B cell (primary cell): ENCODE data around the gene RDH5. TPM values are rescaled to one million over a fixed set of nuclear protein-coding genes. Genes with fewer than 3 reads are reported as not detected.

Experiments used
- ATAC-seq: fragments of 200-7000 bp; cut with Tn5 transposase; one replicate; pipeline ENCODE4 v1.10.0; 2021; ENCODE audit warnings: low read depth, mild to moderate bottlenecking, moderate number of reproducible peaks, moderate library complexity
- CTCF ChIA-PET: fragments of 350-600 bp; sonication (Branson Sonifier 250); formaldehyde crosslinking; loops from one replicate; lab custom pipeline; 2021; ENCODE audit warnings: antibody characterized with exemption, inconsistent platforms; lab: Charles Lee
- POLR2A ChIA-PET: fragments of 350-600 bp; sonication (Branson Sonifier 250); formaldehyde crosslinking; loops from one replicate; lab custom pipeline; 2021; ENCODE audit warnings: antibody characterized with exemption; lab: Charles Lee
- DNase-seq: peaks from one replicate; pipeline ENCODE4 v3.0.0; 2013
- H2AFZ ChIP-seq: 2 replicates; pipeline ENCODE4 v1.6.1; 2012; ENCODE audit warnings: mild to moderate bottlenecking, low read depth, low read length; ENCODE audit not compliant: insufficient read depth, poor library complexity, severe bottlenecking
- H3K27ac ChIP-seq, 2 donors: 1 replicate in 1 of 2; 2 replicates in 1 of 2; pipeline ENCODE4 v1.5.1; 2012 to 2013; ENCODE audit warnings: low read length in 2 of 2, mild to moderate bottlenecking in 2 of 2, moderate library complexity in 1 of 2
- H3K27me3 ChIP-seq, 4 experiments: fragments of 200-600 bp in 1 of 4; sonication (generic) in 1 of 4; replicated peaks in 1 of 4; 1 replicate in 2 of 4; 2 replicates in 2 of 4; pipeline versions ENCODE4 v1.6.1 to v1.7.0; 2013 to 2016; ENCODE audit warnings: low read length in 3 of 4, mild to moderate bottlenecking in 2 of 4, mixed read lengths in 1 of 4, moderate library complexity in 1 of 4; ENCODE audit not compliant: insufficient read depth in 4 of 4, control insufficient read depth in 3 of 4; ENCODE audit errors: control extremely low read depth in 1 of 4
- H3K36me3 ChIP-seq, 2 experiments: replicated peaks in 1 of 2; 1 replicate in 1 of 2; 2 replicates in 1 of 2; pipeline versions ENCODE4 v1.6.1 to v1.7.1; 2013; ENCODE audit warnings: low read length in 1 of 2; ENCODE audit not compliant: insufficient read depth in 2 of 2, control insufficient read depth in 1 of 2; ENCODE audit errors: control extremely low read depth in 1 of 2, extremely low read depth in 1 of 2
- H3K4me1 ChIP-seq, 2 donors: fragments of 200-600 bp in 1 of 2; sonication (generic) in 1 of 2; 1 replicate in 1 of 2; 2 replicates in 1 of 2; pipeline versions ENCODE4 v1.5.1 to v1.6.1; 2013 to 2017; ENCODE audit warnings: low read length in 2 of 2; ENCODE audit not compliant: control insufficient read depth in 2 of 2, insufficient read depth in 2 of 2
- H3K4me2 ChIP-seq: replicated peaks from 2 replicates; pipeline ENCODE3; 2012; ENCODE audit warnings: mild to moderate bottlenecking, low read depth, low read length; ENCODE audit not compliant: poor library complexity, severe bottlenecking
- H3K4me3 ChIP-seq, 5 experiments: fragments of 200-600 bp in 1 of 5; sonication (generic) in 1 of 5; 1 replicate in 3 of 5; 2 replicates in 2 of 5; pipeline versions ENCODE4 v1.5.1 to v1.7.0; 2011 to 2016; ENCODE audit warnings: low read length in 4 of 5, mild to moderate bottlenecking in 4 of 5, low read depth in 2 of 5, control low read depth in 1 of 5, moderate library complexity in 1 of 5; ENCODE audit not compliant: insufficient read depth in 1 of 5; ENCODE audit errors: control extremely low read depth in 1 of 5, extremely low read depth in 1 of 5
- H3K79me2 ChIP-seq: fragments of 200-600 bp; sonication (generic); one replicate; pipeline ENCODE4 v1.6.0; 2016; ENCODE audit warnings: low read length; ENCODE audit not compliant: control insufficient read depth, insufficient read depth
- H3K9ac ChIP-seq: fragments of 200-600 bp; sonication (generic); 2 replicates; pipeline ENCODE4 v1.6.1; 2017; ENCODE audit warnings: mild to moderate bottlenecking, low read length, moderate library complexity
- H3K9me3 ChIP-seq, 3 donors: one replicate each; pipeline versions ENCODE4 v1.6.1 to v1.7.1; 2013; ENCODE audit warnings: low read length in 2 of 3; ENCODE audit not compliant: control insufficient read depth in 2 of 3, insufficient read depth in 1 of 3; ENCODE audit errors: control extremely low read depth in 1 of 3
- H4K20me1 ChIP-seq: 2 replicates; pipeline ENCODE4 v1.6.0; 2012; ENCODE audit warnings: mild to moderate bottlenecking, low read length; ENCODE audit not compliant: insufficient read depth, control insufficient read depth, poor library complexity, severe bottlenecking
- H3K27ac Mint-ChIP-seq: one replicate; pipeline ENCODE4 v1.8.0; 2021; ENCODE audit warnings: mixed read lengths
- H3K27me3 Mint-ChIP-seq: one replicate; pipeline ENCODE4 v1.8.0; 2021; ENCODE audit warnings: mixed read lengths
- H3K4me1 Mint-ChIP-seq: one replicate; pipeline ENCODE4 v1.8.0; 2021; ENCODE audit warnings: mixed read lengths
- H3K4me3 Mint-ChIP-seq: one replicate; pipeline ENCODE4 v1.8.0; 2021; ENCODE audit warnings: mixed read lengths
- H3K9me3 Mint-ChIP-seq: one replicate; pipeline ENCODE4 v1.8.0; 2022; ENCODE audit warnings: mixed read lengths; ENCODE audit not compliant: insufficient read depth
- EZH2 ChIP-seq: IDR thresholded peaks from 2 replicates; pipeline ENCODE4 v1.6.1; 2012; ENCODE audit warnings: borderline replicate concordance, low read depth, mild to moderate bottlenecking, moderate library complexity, low read length; ENCODE audit not compliant: insufficient read depth, poor library complexity, severe bottlenecking
- WGBS: methylation state at CpG from one replicate; pipeline ENCODE4 v1.1.5; 2013; ENCODE audit warnings: missing lambda C conversion rate; ENCODE audit not compliant: insufficient coverage; 5-methylcytosine and 5-hydroxymethylcytosine counted together
- intact Hi-C: fragments of 100-400 bp; cut with micrococcal nuclease; formaldehyde crosslinking; loops from one replicate; pipeline ENCODE4 v1.10.0; 2022
- polyA plus RNA-seq: library from polyadenylated mRNA; depleted of rRNA; stranded (reverse); fragments of >200 nt; gene quantifications from 2 replicates; pipeline ENCODE4 v1.2.3, GENCODE V29; 2012
- total RNA-seq, 2 donors: library from RNA; stranded (reverse); fragments of 120-200 nt in 1 of 2; gene quantifications; 1 replicate in 1 of 2; 2 replicates in 1 of 2; pipeline versions ENCODE4 v1.2.3 to v1.2.4, GENCODE V29; 2013 to 2022
- TF ChIP-seq, protein P1 (sequence below): fragments of 200-600 bp; IDR thresholded peaks from one replicate; pipeline ENCODE4 v1.8.0; 2022; ENCODE audit warnings: antibody characterized with exemption, mild to moderate bottlenecking

RDH5 gene
- total and polyA plus RNA-seq, 2 donors (not counting 1 experiment from before 2014, with no cell fraction given): 32.6 to 37.8 TPM

DNA sequence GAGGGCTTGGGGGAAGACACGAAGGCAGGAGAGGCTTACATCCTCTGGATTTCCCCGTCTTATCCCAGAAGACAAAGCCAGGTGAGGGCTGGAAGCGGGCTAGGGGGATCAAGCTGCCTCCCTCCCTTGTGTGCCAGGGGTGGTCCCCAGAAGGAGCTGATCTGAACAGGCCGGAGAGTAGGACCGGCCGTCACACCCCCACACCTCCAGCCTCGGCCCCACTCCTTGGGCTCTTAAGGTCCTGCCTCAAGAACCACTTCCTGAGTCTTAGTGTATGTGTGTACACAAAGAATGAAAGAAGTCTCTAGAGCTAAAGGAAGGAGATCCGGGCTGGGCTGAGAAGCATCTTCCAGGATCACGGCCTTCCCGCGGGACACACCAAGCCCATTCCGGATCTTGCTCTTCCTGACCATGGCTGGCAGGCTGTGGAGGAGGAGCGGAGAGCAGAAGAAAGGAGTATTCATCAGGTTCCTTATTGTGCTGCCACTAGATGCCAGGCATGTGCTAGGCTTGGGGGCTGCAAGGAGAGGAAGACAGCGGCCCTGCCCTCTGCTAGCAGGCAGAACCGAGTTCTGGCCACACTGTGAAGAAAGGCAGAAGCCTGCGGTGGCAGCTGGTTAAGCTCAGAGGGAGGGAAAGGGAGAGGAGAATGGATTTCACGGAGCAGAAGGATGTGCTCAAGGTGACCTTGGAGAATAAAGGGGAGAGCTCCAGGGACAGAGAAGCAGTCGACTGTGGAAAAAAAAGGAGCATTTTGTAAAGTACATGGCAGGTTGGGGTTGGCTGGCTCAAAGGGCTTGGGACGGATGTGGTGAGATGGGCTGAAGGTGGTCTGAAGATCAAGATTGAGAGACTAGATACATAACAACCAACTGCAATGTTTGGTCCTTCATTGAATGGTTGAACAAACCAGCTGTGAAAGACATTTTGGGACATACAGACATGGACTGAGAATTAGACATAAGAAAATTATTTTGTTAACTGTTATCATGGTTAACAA lies 9.9 kb downstream of the RDH5 start:
- ChIA-PET POLR2A (interaction anchor here (0.6 to 2.0 kb wide), 7 partner anchors 8 to 1436 kb away, joined by 3 to 18 read pairs (median 4); partner anchors contain the start of genes BLOC1S1 and PA2G4), CTCF (interaction anchor here (0.8 to 4.4 kb wide), 17 partner anchors 8 to 311 kb away, joined by 3 to 41 read pairs (median 5); partner anchors contain the start of genes BLOC1S1, ORMDL2, RDH5 and SARNP)
- Histone ChIP-seq H4K20me1 (no peaks in the 10 kb centered on the region), H3K79me2 (no peaks in the 10 kb centered on the region), H3K27me3 (no peaks in the 10 kb centered on the region), H3K9ac (peak overlapping the region; percentile 90), H2AFZ (peak overlapping the region; percentile 87), H3K36me3 (peaks cover 0 to 4% of the 10 kb centered on the region in 2 experiments), H3K4me3 (peak overlapping the region; percentile 55 to 91 (median 77)), H3K9me3 (no peaks in the 10 kb centered on the region), H3K4me1 (peaks cover 19 to 28% of the 10 kb centered on the region in 2 donors), H3K4me2 (peak overlapping the region; percentile 100), H3K27ac (peak overlapping the region; percentile 64 to 80)
- Mint-ChIP-seq H3K27me3 (no peaks in the 10 kb centered on the region), H3K4me3 (peak overlapping the region; percentile 88), H3K4me1 (peaks cover 35% of the 10 kb centered on the region), H3K9me3 (no peaks in the 10 kb centered on the region), H3K27ac (peak overlapping the region; percentile 92)
- intact Hi-C loops: loop anchor here (1.0 kb wide), 2 partner anchors 8 to 14 kb away; partner anchors contain the start of gene BLOC1S1
- peak; percentile 17 for ATAC-seq
- DNase-seq: peak; percentile 61
- no peak for TF ChIP-seq EZH2
- TF ChIP-seq, protein P1, sequence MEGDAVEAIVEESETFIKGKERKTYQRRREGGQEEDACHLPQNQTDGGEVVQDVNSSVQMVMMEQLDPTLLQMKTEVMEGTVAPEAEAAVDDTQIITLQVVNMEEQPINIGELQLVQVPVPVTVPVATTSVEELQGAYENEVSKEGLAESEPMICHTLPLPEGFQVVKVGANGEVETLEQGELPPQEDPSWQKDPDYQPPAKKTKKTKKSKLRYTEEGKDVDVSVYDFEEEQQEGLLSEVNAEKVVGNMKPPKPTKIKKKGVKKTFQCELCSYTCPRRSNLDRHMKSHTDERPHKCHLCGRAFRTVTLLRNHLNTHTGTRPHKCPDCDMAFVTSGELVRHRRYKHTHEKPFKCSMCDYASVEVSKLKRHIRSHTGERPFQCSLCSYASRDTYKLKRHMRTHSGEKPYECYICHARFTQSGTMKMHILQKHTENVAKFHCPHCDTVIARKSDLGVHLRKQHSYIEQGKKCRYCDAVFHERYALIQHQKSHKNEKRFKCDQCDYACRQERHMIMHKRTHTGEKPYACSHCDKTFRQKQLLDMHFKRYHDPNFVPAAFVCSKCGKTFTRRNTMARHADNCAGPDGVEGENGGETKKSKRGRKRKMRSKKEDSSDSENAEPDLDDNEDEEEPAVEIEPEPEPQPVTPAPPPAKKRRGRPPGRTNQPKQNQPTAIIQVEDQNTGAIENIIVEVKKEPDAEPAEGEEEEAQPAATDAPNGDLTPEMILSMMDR: peak; percentile 21
- WGBS: under 1% methylated on average over 14 of the region's 19 CpGs
